Measurements from ENCODE around the gene MTTP.

MTTP gene

GRCh38 chr4:99642725-99643489 lies 68.3 kb downstream of the MTTP start:
- no peak for DNase-seq

GRCh38 chr4:99644453-99644852 lies 69.8 kb downstream of the MTTP start:
- DNase-seq, result no peak

- DNase-seq, result no peak
These were observed 70.4 kb downstream of the MTTP start for GRCh38 chr4:99645036-99645435.

GRCh38 chr4:99645638-99646037 lies 71.0 kb downstream of the MTTP start:
- no peak for DNase-seq

GRCh38 chr4:99647071-99647470 lies 72.4 kb downstream of the MTTP start:
- no peak for DNase-seq

- no peak for DNase-seq
These were observed 73.7 kb downstream of the MTTP start for GRCh38 chr4:99648321-99648720.

- DNase-seq, result no peak
These were observed 74.6 kb downstream of the MTTP start for GRCh38 chr4:99649208-99649607.

GRCh38 chr4:99649778-99650177 lies 75.2 kb downstream of the MTTP start:
- no peak for DNase-seq

GRCh38 chr4:99651016-99651769 lies 76.6 kb downstream of the MTTP start:
- DNase-seq, result no peak

GRCh38 chr4:99651811-99652485 lies 77.3 kb downstream of the MTTP start:
- no peak for DNase-seq

GRCh38 chr4:99652596-99653436 lies 78.2 kb downstream of the MTTP start:
- DNase-seq, result no peak

GRCh38 chr4:99653916-99654315 lies 79.3 kb downstream of the MTTP start:
- DNase-seq, result no peak

- DNase-seq, result no peak
These were observed 79.7 kb downstream of the MTTP start for GRCh38 chr4:99654361-99654761.

- no peak for DNase-seq
These were observed 80.9 kb downstream of the MTTP start for GRCh38 chr4:99655308-99656081.

- no peak for DNase-seq
These were observed 83.2 kb downstream of the MTTP start, which contains the start of gene C4orf54 for GRCh38 chr4:99657798-99658197. Gene C4orf54, minus strand, starts transcription at chr4:99657828. Its CDS starts 3,180 bp downstream, at chr4:99654648.

- no peak for DNase-seq
These were observed 84.0 kb downstream of the MTTP start for GRCh38 chr4:99658666-99659065.

- DNase-seq, result no peak
These were observed 87.3 kb downstream of the MTTP start for GRCh38 chr4:99661907-99662306.

- no peak for DNase-seq
These were observed 90.1 kb downstream of the MTTP start for GRCh38 chr4:99664716-99665115.

GRCh38 chr4:99665983-99666382 lies 91.4 kb downstream of the MTTP start:
- no peak for DNase-seq

- no peak for DNase-seq
These were observed 93.8 kb downstream of the MTTP start for GRCh38 chr4:99668472-99668871.

GRCh38 chr4:99669084-99669483 lies 94.5 kb downstream of the MTTP start:
- no peak for DNase-seq

Measured in NCI-H526 (cell line).